ENCODE results near the gene ARHGAP25.
A peak's percentile ranks its signal among the peaks of the same experiment; 100 is the strongest.

ARHGAP25 gene

GRCh38 chr2:68746408-68746807, 11.8 kb downstream of the ARHGAP25 start:
- H3K23ac ChIP-seq (ENCODE audit: low read length in 2 of 2), result no peak overlapping the region
- no peak overlapping the region for H2AK5ac ChIP-seq (ENCODE audit: low read length, severe bottlenecking)
- H3K4me1 ChIP-seq (ENCODE audit: control insufficient read depth, insufficient read depth, low read depth, low read length), result no peaks in the 10 kb centered on the region
- 96% methylated on average over 11 of the region's 11 CpGs for WGBS
- no peak overlapping the region for H3K9ac ChIP-seq (ENCODE audit: low read length)
- H2BK15ac ChIP-seq (ENCODE audit: low read depth, poor library complexity, severe bottlenecking), result no peak overlapping the region
- no peak overlapping the region for H4K91ac ChIP-seq (ENCODE audit: low read length)
- no peak overlapping the region for H3K27ac ChIP-seq (ENCODE audit: low read length, poor library complexity, severe bottlenecking)
- no peak overlapping the region for H3K4me3 ChIP-seq (ENCODE audit: insufficient read depth in 1 of 2, low read depth in 1 of 2, low read length in 2 of 2)
- no peaks in the 10 kb centered on the region for H3K9me3 ChIP-seq (ENCODE audit: control insufficient read depth, low read length)
- no peak overlapping the region for H4K8ac ChIP-seq (ENCODE audit: low read length)
- H2BK120ac ChIP-seq (ENCODE audit: low read depth, low read length), result no peak overlapping the region
- no peak overlapping the region for H3K18ac ChIP-seq (ENCODE audit: low read depth in 1 of 2, low read length in 2 of 2)
- H3K14ac ChIP-seq (ENCODE audit: low read length in 2 of 2), result no peak overlapping the region
- H2AFZ ChIP-seq (ENCODE audit: low read depth, low read length), result no peak overlapping the region
- H3K27me3 ChIP-seq (ENCODE audit: control insufficient read depth in 1 of 2, insufficient read depth in 1 of 2, low read length in 2 of 2), result peaks cover 0 to 11% of the 10 kb centered on the region in 2 experiments
- H3K4ac ChIP-seq (ENCODE audit: low read depth in 1 of 2, low read length in 2 of 2), result no peak overlapping the region
- no peak overlapping the region for H3K4me2 ChIP-seq (ENCODE audit: low read length, poor library complexity, severe bottlenecking)
- no peak for DNase-seq
- H2BK5ac ChIP-seq (ENCODE audit: low read depth, low read length, poor library complexity, severe bottlenecking), result no peak overlapping the region
- no peaks in the 10 kb centered on the region for H3K79me1 ChIP-seq (replicated peaks; ENCODE audit: low read length, poor library complexity, severe bottlenecking)
- H3K36me3 ChIP-seq (ENCODE audit: control insufficient read depth in 1 of 2, insufficient read depth in 2 of 2, low read depth in 1 of 2, low read length in 2 of 2), result no peaks in the 10 kb centered on the region
- no peak overlapping the region for H2BK12ac ChIP-seq (ENCODE audit: low read length in 2 of 2)

DNA sequence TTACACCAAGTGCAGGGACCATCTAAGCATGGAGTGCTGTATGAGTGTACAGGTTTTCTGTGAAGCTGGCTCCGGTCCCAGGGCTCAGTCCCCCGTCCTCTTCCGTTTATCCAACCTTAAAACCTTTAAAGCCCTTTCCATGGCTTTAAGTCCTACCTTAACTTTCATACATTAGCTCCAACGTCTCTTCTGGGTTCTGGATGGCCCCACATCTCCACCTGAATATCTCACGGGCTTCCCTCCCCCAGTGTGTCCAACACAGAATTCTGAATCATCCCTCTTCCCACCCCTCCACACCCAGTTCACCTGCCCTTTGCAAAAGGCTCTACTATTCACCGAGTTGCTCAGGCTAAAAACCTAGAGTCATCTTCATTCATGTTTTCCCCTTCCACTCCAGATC, 12.8 kb downstream of the ARHGAP25 start:
- Histone ChIP-seq H3K4ac (ENCODE audit: low read depth in 1 of 2, low read length in 2 of 2) (no peak overlapping the region), H3K18ac (ENCODE audit: low read depth in 1 of 2, low read length in 2 of 2) (no peak overlapping the region), H3K27me3 (ENCODE audit: control insufficient read depth in 1 of 2, insufficient read depth in 1 of 2, low read length in 2 of 2) (peaks cover 0 to 11% of the 10 kb centered on the region in 2 experiments), H2BK5ac (ENCODE audit: low read depth, low read length, poor library complexity, severe bottlenecking) (no peak overlapping the region), H3K4me3 (ENCODE audit: insufficient read depth in 1 of 2, low read depth in 1 of 2, low read length in 2 of 2) (no peak overlapping the region), H3K79me1 (replicated peaks; ENCODE audit: low read length, poor library complexity, severe bottlenecking) (no peaks in the 10 kb centered on the region), H3K27ac (ENCODE audit: low read length, poor library complexity, severe bottlenecking) (no peak overlapping the region), H3K4me2 (ENCODE audit: low read length, poor library complexity, severe bottlenecking) (no peak overlapping the region), H3K36me3 (ENCODE audit: control insufficient read depth in 1 of 2, insufficient read depth in 2 of 2, low read depth in 1 of 2, low read length in 2 of 2) (no peaks in the 10 kb centered on the region), H2BK120ac (ENCODE audit: low read depth, low read length) (no peak overlapping the region), H2BK15ac (ENCODE audit: low read depth, poor library complexity, severe bottlenecking) (no peak overlapping the region), H4K91ac (ENCODE audit: low read length) (no peak overlapping the region), H3K14ac (ENCODE audit: low read length in 2 of 2) (no peak overlapping the region), H3K9ac (ENCODE audit: low read length) (no peak overlapping the region), H3K23ac (ENCODE audit: low read length in 2 of 2) (no peak overlapping the region), H4K8ac (ENCODE audit: low read length) (no peak overlapping the region), H3K9me3 (ENCODE audit: control insufficient read depth, low read length) (no peaks in the 10 kb centered on the region), H2AFZ (ENCODE audit: low read depth, low read length) (no peak overlapping the region), H2AK5ac (ENCODE audit: low read length, severe bottlenecking) (no peak overlapping the region), H2BK12ac (ENCODE audit: low read length in 2 of 2) (no peak overlapping the region), H3K4me1 (ENCODE audit: control insufficient read depth, insufficient read depth, low read depth, low read length) (no peaks in the 10 kb centered on the region)
- no peak for DNase-seq
- WGBS, result 93% methylated on average over 6 of the region's 6 CpGs

DNA sequence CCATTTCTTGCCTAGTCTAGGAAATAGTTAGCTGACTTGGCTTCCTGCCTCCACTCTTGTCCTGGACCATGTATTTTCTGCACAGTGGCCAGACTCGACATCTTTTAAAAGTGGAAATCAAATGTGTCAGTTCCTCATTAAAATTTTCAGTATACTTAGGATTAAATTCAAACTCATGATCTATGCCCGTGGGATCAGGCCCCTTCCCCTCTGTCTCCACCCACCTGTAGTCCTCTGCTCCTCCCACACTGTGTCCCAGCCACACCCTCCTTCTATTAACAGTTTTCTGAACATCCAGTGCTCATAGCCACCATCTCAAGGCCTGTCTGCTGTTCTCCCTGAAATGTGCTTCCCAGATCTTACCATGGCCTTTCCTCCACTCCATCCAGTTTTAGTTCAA, 13.3 kb downstream of the ARHGAP25 start:
- peaks cover 0 to 11% of the 10 kb centered on the region in 2 experiments for H3K27me3 ChIP-seq (ENCODE audit: control insufficient read depth in 1 of 2, insufficient read depth in 1 of 2, low read length in 2 of 2)
- WGBS, result 88% methylated on average over 2 of the region's 2 CpGs
- H3K18ac ChIP-seq (ENCODE audit: low read depth in 1 of 2, low read length in 2 of 2), result no peak overlapping the region
- H3K27ac ChIP-seq (ENCODE audit: low read length, poor library complexity, severe bottlenecking), result no peak overlapping the region
- H2BK120ac ChIP-seq (ENCODE audit: low read depth, low read length), result no peak overlapping the region
- H3K23ac ChIP-seq (ENCODE audit: low read length in 2 of 2), result no peak overlapping the region
- DNase-seq, result no peak
- H3K4ac ChIP-seq (ENCODE audit: low read depth in 1 of 2, low read length in 2 of 2), result no peak overlapping the region
- H2AK5ac ChIP-seq (ENCODE audit: low read length, severe bottlenecking), result no peak overlapping the region
- H3K4me1 ChIP-seq (ENCODE audit: control insufficient read depth, insufficient read depth, low read depth, low read length), result no peaks in the 10 kb centered on the region
- no peak overlapping the region for H3K9ac ChIP-seq (ENCODE audit: low read length)
- H2BK15ac ChIP-seq (ENCODE audit: low read depth, poor library complexity, severe bottlenecking), result no peak overlapping the region
- H4K91ac ChIP-seq (ENCODE audit: low read length), result no peak overlapping the region
- no peak overlapping the region for H2BK5ac ChIP-seq (ENCODE audit: low read depth, low read length, poor library complexity, severe bottlenecking)
- H3K14ac ChIP-seq (ENCODE audit: low read length in 2 of 2), result no peak overlapping the region
- no peaks in the 10 kb centered on the region for H3K36me3 ChIP-seq (ENCODE audit: control insufficient read depth in 1 of 2, insufficient read depth in 2 of 2, low read depth in 1 of 2, low read length in 2 of 2)
- no peak overlapping the region for H3K4me3 ChIP-seq (ENCODE audit: insufficient read depth in 1 of 2, low read depth in 1 of 2, low read length in 2 of 2)
- no peaks in the 10 kb centered on the region for H3K79me1 ChIP-seq (replicated peaks; ENCODE audit: low read length, poor library complexity, severe bottlenecking)
- H3K9me3 ChIP-seq (ENCODE audit: control insufficient read depth, low read length), result no peaks in the 10 kb centered on the region
- no peak overlapping the region for H4K8ac ChIP-seq (ENCODE audit: low read length)
- H2AFZ ChIP-seq (ENCODE audit: low read depth, low read length), result no peak overlapping the region
- H2BK12ac ChIP-seq (ENCODE audit: low read length in 2 of 2), result no peak overlapping the region
- no peak overlapping the region for H3K4me2 ChIP-seq (ENCODE audit: low read length, poor library complexity, severe bottlenecking)

DNA sequence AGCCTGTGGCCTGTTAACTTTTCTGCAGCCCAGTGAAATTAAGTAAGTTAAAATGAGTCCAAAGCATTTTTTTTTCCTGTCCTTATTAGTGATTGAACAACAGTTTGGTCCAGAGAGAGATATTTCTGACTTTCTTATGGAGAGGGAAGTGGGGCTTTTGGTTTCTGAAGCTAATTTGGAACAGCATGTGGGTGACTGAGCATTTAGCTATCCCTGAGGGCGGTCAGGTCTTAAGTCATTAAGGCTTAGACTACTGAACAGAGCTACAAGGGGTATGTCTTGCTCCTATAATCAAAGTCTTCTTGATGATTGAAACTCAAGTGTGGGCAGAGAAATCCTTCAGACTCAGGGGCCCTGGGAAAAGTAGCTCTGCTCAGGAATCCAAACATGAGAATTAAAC, 14.0 kb downstream of the ARHGAP25 start:
- no peak overlapping the region for H2AFZ ChIP-seq (ENCODE audit: low read depth, low read length)
- WGBS, result 88% methylated on average over 1 of the region's 1 CpG
- no peak overlapping the region for H3K4me2 ChIP-seq (ENCODE audit: low read length, poor library complexity, severe bottlenecking)
- no peak overlapping the region for H4K91ac ChIP-seq (ENCODE audit: low read length)
- no peak overlapping the region for H3K23ac ChIP-seq (ENCODE audit: low read length in 2 of 2)
- no peak overlapping the region for H2BK120ac ChIP-seq (ENCODE audit: low read depth, low read length)
- H3K14ac ChIP-seq (ENCODE audit: low read length in 2 of 2), result no peak overlapping the region
- H3K4ac ChIP-seq (ENCODE audit: low read depth in 1 of 2, low read length in 2 of 2), result no peak overlapping the region
- H4K8ac ChIP-seq (ENCODE audit: low read length), result no peak overlapping the region
- H2BK12ac ChIP-seq (ENCODE audit: low read length in 2 of 2), result peak overlapping the region in 1 of 2 experiments; percentile 17
- peaks cover 0 to 6% of the 10 kb centered on the region in 2 experiments for H3K27me3 ChIP-seq (ENCODE audit: control insufficient read depth in 1 of 2, insufficient read depth in 1 of 2, low read length in 2 of 2)
- H3K18ac ChIP-seq (ENCODE audit: low read depth in 1 of 2, low read length in 2 of 2), result no peak overlapping the region
- H2BK15ac ChIP-seq (ENCODE audit: low read depth, poor library complexity, severe bottlenecking), result no peak overlapping the region
- H3K4me3 ChIP-seq (ENCODE audit: insufficient read depth in 1 of 2, low read depth in 1 of 2, low read length in 2 of 2), result no peak overlapping the region
- H3K36me3 ChIP-seq (ENCODE audit: control insufficient read depth in 1 of 2, insufficient read depth in 2 of 2, low read depth in 1 of 2, low read length in 2 of 2), result no peaks in the 10 kb centered on the region
- H2AK5ac ChIP-seq (ENCODE audit: low read length, severe bottlenecking), result no peak overlapping the region
- H3K4me1 ChIP-seq (ENCODE audit: control insufficient read depth, insufficient read depth, low read depth, low read length), result no peaks in the 10 kb centered on the region
- H2BK5ac ChIP-seq (ENCODE audit: low read depth, low read length, poor library complexity, severe bottlenecking), result no peak overlapping the region
- H3K27ac ChIP-seq (ENCODE audit: low read length, poor library complexity, severe bottlenecking), result no peak overlapping the region
- H3K9ac ChIP-seq (ENCODE audit: low read length), result no peak overlapping the region
- no peaks in the 10 kb centered on the region for H3K9me3 ChIP-seq (ENCODE audit: control insufficient read depth, low read length)
- no peaks in the 10 kb centered on the region for H3K79me1 ChIP-seq (replicated peaks; ENCODE audit: low read length, poor library complexity, severe bottlenecking)
- DNase-seq, result no peak
